GM23248 (cell line): ENCODE results near the gene CRIP1. TPM values are rescaled to one million over a fixed set of nuclear protein-coding genes. Genes with fewer than 3 reads are reported as not detected.

Experiments
- DNase-seq: peaks from one replicate; pipeline ENCODE4 v3.0.0-alpha.2; 2015
- H2AFZ ChIP-seq: fragments of 200-600 bp; sonication (generic); 2 replicates; pipeline ENCODE4 v1.6.1; 2016; ENCODE audit warnings: antibody characterized with exemption
- H3F3A ChIP-seq: fragments of 200-600 bp; sonication (generic); 2 replicates; pipeline ENCODE4 v1.6.1; 2016; ENCODE audit warnings: mild to moderate bottlenecking, antibody characterized with exemption, mixed run types; ENCODE audit not compliant: insufficient read depth
- H3K27ac ChIP-seq: fragments of 200-600 bp; sonication (generic); 2 replicates; pipeline ENCODE4 v1.5.1; 2016; ENCODE audit warnings: mild to moderate bottlenecking
- H3K27me3 ChIP-seq: fragments of 200-600 bp; sonication (generic); replicated peaks from 2 replicates; pipeline ENCODE4 v1.6.1; 2016; ENCODE audit warnings: mild to moderate bottlenecking; ENCODE audit not compliant: insufficient read depth
- H3K36me3 ChIP-seq: fragments of 200-600 bp; sonication (generic); 2 replicates; pipeline ENCODE4 v1.6.1; 2016; ENCODE audit warnings: low read depth, mild to moderate bottlenecking
- H3K4me1 ChIP-seq: fragments of 200-600 bp; sonication (generic); 2 replicates; pipeline ENCODE4 v1.6.1; 2016; ENCODE audit warnings: mild to moderate bottlenecking; ENCODE audit not compliant: insufficient read depth
- H3K4me2 ChIP-seq: fragments of 200-600 bp; sonication (generic); one replicate; pipeline ENCODE4 v1.6.1; 2016; ENCODE audit warnings: mild to moderate bottlenecking; ENCODE audit not compliant: unreplicated experiment
- H3K4me3 ChIP-seq: fragments of 200-600 bp; sonication (generic); 2 replicates; pipeline ENCODE4 v1.5.1; 2016; ENCODE audit warnings: mild to moderate bottlenecking
- H3K79me2 ChIP-seq: fragments of 200-600 bp; sonication (generic); 2 replicates; pipeline ENCODE4 v1.6.1; 2016; ENCODE audit warnings: mild to moderate bottlenecking; ENCODE audit not compliant: insufficient read depth
- H3K9ac ChIP-seq: fragments of 200-600 bp; sonication (generic); 2 replicates; pipeline ENCODE4 v1.6.1; 2016; ENCODE audit warnings: mild to moderate bottlenecking
- H3K9me2 ChIP-seq: fragments of 200-600 bp; sonication (generic); 2 replicates; pipeline ENCODE4 v1.6.1; 2016; ENCODE audit warnings: mixed run types, mild to moderate bottlenecking, moderate library complexity; ENCODE audit not compliant: insufficient read depth
- H3K9me3 ChIP-seq: fragments of 200-600 bp; sonication (generic); one replicate; pipeline ENCODE4 v1.6.1; 2017; ENCODE audit warnings: low read depth
- H4K20me1 ChIP-seq: fragments of 200-600 bp; sonication (generic); 2 replicates; pipeline ENCODE4 v1.6.0; 2016; ENCODE audit not compliant: insufficient read depth
- EZH2 ChIP-seq: fragments of 200-600 bp; sonication (generic); IDR thresholded peaks from 2 replicates; pipeline ENCODE4 v1.6.1; 2018; ENCODE audit warnings: antibody characterized with exemption, mild to moderate bottlenecking; ENCODE audit not compliant: insufficient read depth, poor library complexity, severe bottlenecking
- EZH2phosphoT487 ChIP-seq: fragments of 200-600 bp; sonication (generic); IDR thresholded peaks from 2 replicates; pipeline ENCODE4 v1.6.1; 2018; ENCODE audit warnings: antibody characterized with exemption, moderate library complexity, mild to moderate bottlenecking, low read depth; ENCODE audit not compliant: insufficient read depth
- WGBS, 2 experiments: methylation state at CpG; one replicate each; pipeline ENCODE4 v1.1.6; 2015 to 2017; ENCODE audit warnings: low lambda C conversion rate in 2 of 2, low coverage in 1 of 2; ENCODE audit errors: missing lambda C conversion rate in 2 of 2; 5-methylcytosine and 5-hydroxymethylcytosine counted together
- in situ Hi-C: fragments of 300-500 bp; cut with MboI; formaldehyde crosslinking; loops from 2 replicates; pipeline ENCODE4 v1.15.0; 2020
- polyA plus RNA-seq: library from polyadenylated mRNA; unstranded; fragments of >200 nt; fragmentation: Nextera tagmentation; extraction: Ambion mirVana; gene quantifications from 2 replicates; pipeline ENCODE4 v1.2.1, GENCODE V29; 2016
- total RNA-seq: library from RNA; depleted of rRNA; stranded (reverse); fragments of >200 nt; shearing (Covaris generic); gene quantifications from 2 replicates; pipeline ENCODE4 v1.2.3, GENCODE V29; 2014

The CRIP1 gene
- total and polyA plus RNA-seq, 2 experiments from 2014 or later: 12.3 to 32.7 TPM

DNA sequence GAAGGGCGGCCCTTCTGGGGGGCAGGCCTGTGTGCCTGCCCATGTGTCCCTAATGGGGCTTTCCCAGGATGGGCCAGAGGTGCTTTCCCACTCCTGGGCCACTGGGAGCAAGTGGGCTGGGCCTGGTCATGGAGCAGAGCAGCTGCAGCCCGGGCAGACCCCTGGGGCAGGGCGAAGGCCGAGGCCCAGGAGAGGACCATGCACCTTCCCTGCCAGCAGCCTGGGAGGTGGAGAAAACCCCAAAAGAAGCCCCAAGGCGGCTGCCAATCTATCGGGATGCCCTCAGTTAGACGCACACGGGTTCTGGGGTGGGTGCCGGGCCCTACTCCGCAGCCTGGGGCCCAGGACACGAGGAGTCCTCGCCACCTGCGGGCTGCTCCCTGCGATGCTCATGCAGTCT, 28.1 kb upstream of the CRIP1 start:
- no peaks in the 10 kb centered on the region; the same call in 1 of the 2 replicates for H3K36me3 ChIP-seq
- H3K9me3 ChIP-seq: no peaks in the 10 kb centered on the region
- H4K20me1 ChIP-seq: no peaks in the 10 kb centered on the region
- no peaks in the 10 kb centered on the region for H3K27me3 ChIP-seq
- H2AFZ ChIP-seq: no peak overlapping the region
- no peaks in the 10 kb centered on the region for H3F3A ChIP-seq
- no peak overlapping the region for H3K27ac ChIP-seq
- H3K4me3 ChIP-seq: no peak overlapping the region
- H3K4me2 ChIP-seq: no peak overlapping the region
- H3K79me2 ChIP-seq: no peaks in the 10 kb centered on the region
- no peaks in the 10 kb centered on the region for H3K4me1 ChIP-seq
- in situ Hi-C loops: no loop called here
- no peak overlapping the region for H3K9ac ChIP-seq
- no peak for DNase-seq
- H3K9me2 ChIP-seq: no peaks in the 10 kb centered on the region
- TF ChIP-seq EZH2: no peak
- no peak for TF ChIP-seq EZH2phosphoT487
- 87 to 89% methylated on average over 10 to 14 of the region's 14 CpGs for WGBS, 2 experiments

DNA sequence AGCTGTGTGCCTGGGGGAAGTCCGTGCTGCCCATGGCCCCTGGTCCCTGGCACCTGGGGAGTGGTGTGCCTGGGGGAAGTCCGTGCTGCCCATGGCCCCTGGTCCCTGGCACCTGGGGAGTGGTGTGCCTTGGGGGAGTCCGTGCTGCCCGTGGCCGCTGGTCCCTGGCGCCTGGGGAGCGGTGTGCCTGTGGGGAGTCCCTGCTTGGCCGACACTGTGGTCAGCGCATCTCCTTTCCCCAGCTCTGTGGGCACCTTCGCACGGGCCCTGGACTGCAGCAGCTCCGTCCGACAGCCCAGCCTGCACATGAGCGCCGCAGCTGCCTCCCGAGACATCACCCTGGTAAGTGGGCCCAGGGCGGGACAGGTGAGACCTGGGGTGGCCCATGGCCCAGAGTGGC, 26.6 kb upstream of the CRIP1 start:
- H4K20me1 ChIP-seq: no peaks in the 10 kb centered on the region
- H3K9me2 ChIP-seq: no peaks in the 10 kb centered on the region
- WGBS, 2 experiments: 90 to 100% methylated on average over 11 to 15 of the region's 17 CpGs
- H3K36me3 ChIP-seq: no peaks in the 10 kb centered on the region; the same call in 1 of the 2 replicates
- TF ChIP-seq EZH2 (no peak), EZH2phosphoT487 (no peak)
- no peaks in the 10 kb centered on the region for H3K9me3 ChIP-seq
- DNase-seq: no peak
- in situ Hi-C loops: no loop called here
- no peak overlapping the region for H3K4me2 ChIP-seq
- H2AFZ ChIP-seq: no peak overlapping the region
- no peak overlapping the region for H3K27ac ChIP-seq
- H3K4me3 ChIP-seq: no peak overlapping the region
- H3K27me3 ChIP-seq: no peaks in the 10 kb centered on the region
- no peak overlapping the region for H3K9ac ChIP-seq
- H3F3A ChIP-seq: no peaks in the 10 kb centered on the region
- no peaks in the 10 kb centered on the region for H3K4me1 ChIP-seq
- H3K79me2 ChIP-seq: no peaks in the 10 kb centered on the region

DNA sequence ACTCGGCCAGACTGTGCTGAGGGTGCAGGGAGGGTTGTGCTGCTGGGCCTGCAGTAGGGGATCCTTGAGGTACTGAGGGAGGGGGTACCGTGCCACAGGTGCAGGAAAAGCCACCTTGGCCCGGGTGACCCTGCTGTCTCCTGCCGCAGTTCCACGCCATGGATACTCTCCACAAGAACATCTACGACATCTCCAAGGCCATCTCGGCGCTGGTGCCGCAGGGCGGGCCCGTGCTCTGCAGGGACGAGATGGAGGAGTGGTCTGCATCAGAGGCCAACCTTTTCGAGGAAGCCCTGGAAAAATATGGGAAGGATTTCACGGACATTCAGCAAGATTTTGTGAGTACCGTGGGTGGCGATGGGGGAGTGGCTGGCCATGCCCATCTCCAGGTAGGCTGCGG, 26.1 kb upstream of the CRIP1 start:
- Histone ChIP-seq H3K4me3 (no peak overlapping the region), H2AFZ (no peak overlapping the region), H3K27ac (no peak overlapping the region), H3K9me2 (no peaks in the 10 kb centered on the region), H3K36me3 (no peaks in the 10 kb centered on the region; the same call in 1 of the 2 replicates), H3F3A (no peaks in the 10 kb centered on the region), H3K4me2 (no peak overlapping the region), H3K9me3 (no peaks in the 10 kb centered on the region), H3K27me3 (no peaks in the 10 kb centered on the region), H3K9ac (no peak overlapping the region), H3K79me2 (no peaks in the 10 kb centered on the region), H4K20me1 (no peaks in the 10 kb centered on the region), H3K4me1 (no peaks in the 10 kb centered on the region)
- WGBS, 2 experiments: 95 to 97% methylated on average over 17 of the region's 17 CpGs
- in situ Hi-C loops: no loop called here
- TF ChIP-seq EZH2phosphoT487 (no peak), EZH2 (no peak)
- no peak for DNase-seq

GRCh38 chr14:105461903-105462302, 24.8 kb upstream of the CRIP1 start:
- in situ Hi-C loops: no loop called here
- DNase-seq: no peak
- no peaks in the 10 kb centered on the region for H3K4me1 ChIP-seq
- no peaks in the 10 kb centered on the region; the same call in 1 of the 2 replicates for H3K36me3 ChIP-seq
- no peaks in the 10 kb centered on the region for H3K79me2 ChIP-seq
- no peaks in the 10 kb centered on the region for H3K27me3 ChIP-seq
- H3K4me3 ChIP-seq: no peak overlapping the region
- H2AFZ ChIP-seq: no peak overlapping the region
- H3K9me2 ChIP-seq: no peaks in the 10 kb centered on the region
- H3K9ac ChIP-seq: no peak overlapping the region
- no peaks in the 10 kb centered on the region for H4K20me1 ChIP-seq
- no peak for TF ChIP-seq EZH2phosphoT487
- TF ChIP-seq EZH2: no peak
- H3K4me2 ChIP-seq: no peak overlapping the region
- no peaks in the 10 kb centered on the region for H3K9me3 ChIP-seq
- H3K27ac ChIP-seq: no peak overlapping the region
- H3F3A ChIP-seq: no peaks in the 10 kb centered on the region
- WGBS, 2 experiments: 93% methylated on average over 17 to 18 of the region's 18 CpGs

- WGBS, 2 experiments: 95% methylated on average over 33 of the region's 33 CpGs
- H3K4me2 ChIP-seq: no peak overlapping the region
- H3K4me3 ChIP-seq: no peak overlapping the region
- no peaks in the 10 kb centered on the region for H3K9me3 ChIP-seq
- no peaks in the 10 kb centered on the region for H3K9me2 ChIP-seq
- no peaks in the 10 kb centered on the region; the same call in 1 of the 2 replicates for H3K36me3 ChIP-seq
- no peaks in the 10 kb centered on the region for H3F3A ChIP-seq
- H3K79me2 ChIP-seq: no peaks in the 10 kb centered on the region
- no peaks in the 10 kb centered on the region for H3K4me1 ChIP-seq
- DNase-seq: no peak
- no peak for TF ChIP-seq EZH2phosphoT487
- no peak for TF ChIP-seq EZH2
- no peaks in the 10 kb centered on the region for H3K27me3 ChIP-seq
- no peak overlapping the region for H3K27ac ChIP-seq
- in situ Hi-C loops: no loop called here
- no peak overlapping the region for H3K9ac ChIP-seq
- no peak overlapping the region for H2AFZ ChIP-seq
- H4K20me1 ChIP-seq: no peaks in the 10 kb centered on the region
Observed at GRCh38 chr14:105464501-105464900, 22.2 kb upstream of the CRIP1 start.
